HG03558 (cell line): ENCODE data around the gene IGSF9.

ENCODE experiments used
- ATAC-seq: cut with Tn5 transposase; IDR thresholded peaks from one replicate; pipeline ENCODE4 v1.9.1; 2021; ENCODE audit warnings: moderate number of reproducible peaks; ENCODE audit not compliant: unreplicated experiment; ENCODE audit errors: extremely low read depth

Gene IGSF9

GRCh38 chr1:159977364-159978106 is 32.1 kb upstream of the IGSF9 start:
- ATAC-seq: no peak

- no peak for ATAC-seq
Measured at GRCh38 chr1:159974350-159974965, 29.0 kb upstream of the IGSF9 start.

- ATAC-seq: no peak
Measured at GRCh38 chr1:159973350-159973940, 28.0 kb upstream of the IGSF9 start.

GRCh38 chr1:159972443-159973205 is 27.2 kb upstream of the IGSF9 start:
- no peak for ATAC-seq

- no peak for ATAC-seq
Measured at GRCh38 chr1:159970932-159971342, 25.5 kb upstream of the IGSF9 start.

GRCh38 chr1:159968901-159969300 is 23.5 kb upstream of the IGSF9 start:
- no peak for ATAC-seq

- no peak for ATAC-seq
Measured at GRCh38 chr1:159965263-159965662, 19.9 kb upstream of the IGSF9 start.

GRCh38 chr1:159964144-159964543 is 18.7 kb upstream of the IGSF9 start:
- ATAC-seq: no peak

- ATAC-seq: no peak
Measured at GRCh38 chr1:159962176-159962575, 16.8 kb upstream of the IGSF9 start.

- no peak for ATAC-seq
Measured at GRCh38 chr1:159961636-159962035, 16.2 kb upstream of the IGSF9 start.

GRCh38 chr1:159960721-159961381 is 15.4 kb upstream of the IGSF9 start:
- ATAC-seq: no peak

- ATAC-seq: no peak
Measured at GRCh38 chr1:159959451-159959850, 14.0 kb upstream of the IGSF9 start.

GRCh38 chr1:159958719-159959380 is 13.4 kb upstream of the IGSF9 start:
- no peak for ATAC-seq

GRCh38 chr1:159957824-159958268 is 12.4 kb upstream of the IGSF9 start:
- ATAC-seq: no peak

GRCh38 chr1:159955456-159955855 is 10.0 kb upstream of the IGSF9 start:
- no peak for ATAC-seq

GRCh38 chr1:159953536-159954515 is 8.4 kb upstream of the IGSF9 start, which contains the start of gene SLAMF9:
Gene SLAMF9, minus strand, starts transcription at chr1:159954237. Its CDS starts 100 bp downstream, at chr1:159954137.
- no peak for ATAC-seq

- ATAC-seq: no peak
Measured at GRCh38 chr1:159952932-159953331, 7.5 kb upstream of the IGSF9 start.

- ATAC-seq: no peak
Measured at GRCh38 chr1:159951551-159951950, 6.1 kb upstream of the IGSF9 start.
